GM23248 (cell line): ENCODE data around the gene CYGB. TPM values are rescaled to one million over a fixed set of nuclear protein-coding genes. Genes with fewer than 3 reads are reported as not detected.

Source experiments
- DNase-seq: peaks from one replicate; pipeline ENCODE4 v3.0.0-alpha.2; 2015
- H2AFZ ChIP-seq: fragments of 200-600 bp; sonication (generic); 2 replicates; pipeline ENCODE4 v1.6.1; 2016; ENCODE audit warnings: antibody characterized with exemption
- H3F3A ChIP-seq: fragments of 200-600 bp; sonication (generic); 2 replicates; pipeline ENCODE4 v1.6.1; 2016; ENCODE audit warnings: mild to moderate bottlenecking, antibody characterized with exemption, mixed run types; ENCODE audit not compliant: insufficient read depth
- H3K27ac ChIP-seq: fragments of 200-600 bp; sonication (generic); 2 replicates; pipeline ENCODE4 v1.5.1; 2016; ENCODE audit warnings: mild to moderate bottlenecking
- H3K27me3 ChIP-seq: fragments of 200-600 bp; sonication (generic); replicated peaks from 2 replicates; pipeline ENCODE4 v1.6.1; 2016; ENCODE audit warnings: mild to moderate bottlenecking; ENCODE audit not compliant: insufficient read depth
- H3K36me3 ChIP-seq: fragments of 200-600 bp; sonication (generic); 2 replicates; pipeline ENCODE4 v1.6.1; 2016; ENCODE audit warnings: low read depth, mild to moderate bottlenecking
- H3K4me1 ChIP-seq: fragments of 200-600 bp; sonication (generic); 2 replicates; pipeline ENCODE4 v1.6.1; 2016; ENCODE audit warnings: mild to moderate bottlenecking; ENCODE audit not compliant: insufficient read depth
- H3K4me2 ChIP-seq: fragments of 200-600 bp; sonication (generic); one replicate; pipeline ENCODE4 v1.6.1; 2016; ENCODE audit warnings: mild to moderate bottlenecking; ENCODE audit not compliant: unreplicated experiment
- H3K4me3 ChIP-seq: fragments of 200-600 bp; sonication (generic); 2 replicates; pipeline ENCODE4 v1.5.1; 2016; ENCODE audit warnings: mild to moderate bottlenecking
- H3K79me2 ChIP-seq: fragments of 200-600 bp; sonication (generic); 2 replicates; pipeline ENCODE4 v1.6.1; 2016; ENCODE audit warnings: mild to moderate bottlenecking; ENCODE audit not compliant: insufficient read depth
- H3K9ac ChIP-seq: fragments of 200-600 bp; sonication (generic); 2 replicates; pipeline ENCODE4 v1.6.1; 2016; ENCODE audit warnings: mild to moderate bottlenecking
- H3K9me2 ChIP-seq: fragments of 200-600 bp; sonication (generic); 2 replicates; pipeline ENCODE4 v1.6.1; 2016; ENCODE audit warnings: mixed run types, mild to moderate bottlenecking, moderate library complexity; ENCODE audit not compliant: insufficient read depth
- H3K9me3 ChIP-seq: fragments of 200-600 bp; sonication (generic); one replicate; pipeline ENCODE4 v1.6.1; 2017; ENCODE audit warnings: low read depth
- H4K20me1 ChIP-seq: fragments of 200-600 bp; sonication (generic); 2 replicates; pipeline ENCODE4 v1.6.0; 2016; ENCODE audit not compliant: insufficient read depth
- EZH2 ChIP-seq: fragments of 200-600 bp; sonication (generic); IDR thresholded peaks from 2 replicates; pipeline ENCODE4 v1.6.1; 2018; ENCODE audit warnings: antibody characterized with exemption, mild to moderate bottlenecking; ENCODE audit not compliant: insufficient read depth, poor library complexity, severe bottlenecking
- EZH2phosphoT487 ChIP-seq: fragments of 200-600 bp; sonication (generic); IDR thresholded peaks from 2 replicates; pipeline ENCODE4 v1.6.1; 2018; ENCODE audit warnings: antibody characterized with exemption, moderate library complexity, mild to moderate bottlenecking, low read depth; ENCODE audit not compliant: insufficient read depth
- WGBS, 2 experiments: methylation state at CpG; one replicate each; pipeline ENCODE4 v1.1.6; 2015 to 2017; ENCODE audit warnings: low lambda C conversion rate in 2 of 2, low coverage in 1 of 2; ENCODE audit errors: missing lambda C conversion rate in 2 of 2; 5-methylcytosine and 5-hydroxymethylcytosine counted together
- in situ Hi-C: fragments of 300-500 bp; cut with MboI; formaldehyde crosslinking; loops from 2 replicates; pipeline ENCODE4 v1.15.0; 2020
- polyA plus RNA-seq: library from polyadenylated mRNA; unstranded; fragments of >200 nt; fragmentation: Nextera tagmentation; extraction: Ambion mirVana; gene quantifications from 2 replicates; pipeline ENCODE4 v1.2.1, GENCODE V29; 2016
- total RNA-seq: library from RNA; depleted of rRNA; stranded (reverse); fragments of >200 nt; shearing (Covaris generic); gene quantifications from 2 replicates; pipeline ENCODE4 v1.2.3, GENCODE V29; 2014

Gene CYGB
- total and polyA plus RNA-seq, 2 experiments from 2014 or later, result 1.1 to 8.3 TPM

GRCh38 chr17:76495663-76496400 is 41.7 kb downstream of the CYGB start:
- H3K27ac ChIP-seq, result no peak overlapping the region
- no peak overlapping the region for H3K9ac ChIP-seq
- peaks cover 5% of the 10 kb centered on the region for H3K79me2 ChIP-seq
- H3K36me3 ChIP-seq, result no peaks in the 10 kb centered on the region
- peaks cover 18% of the 10 kb centered on the region for H3K4me1 ChIP-seq
- TF ChIP-seq EZH2, result no peak
- TF ChIP-seq EZH2phosphoT487, result no peak
- in situ Hi-C loops, result loop anchor here (25.0 kb wide), 1 partner anchor 91 kb away; the partner anchor contains the start of gene ST6GALNAC2
- no peaks in the 10 kb centered on the region for H3K27me3 ChIP-seq
- H2AFZ ChIP-seq, result no peak overlapping the region
- H3F3A ChIP-seq, result peaks cover 6% of the 10 kb centered on the region; the same call in 1 of the 2 replicates
- H3K4me2 ChIP-seq, result no peak overlapping the region
- H3K9me2 ChIP-seq, result no peaks in the 10 kb centered on the region
- no peaks in the 10 kb centered on the region for H3K9me3 ChIP-seq
- H4K20me1 ChIP-seq, result no peaks in the 10 kb centered on the region
- no peak overlapping the region for H3K4me3 ChIP-seq
- DNase-seq, result no peak
- WGBS, 2 experiments, result 83 to 86% methylated on average over 16 of the region's 16 CpGs

- peak overlapping the region; percentile 30; the same call in 1 of the 2 replicates for H3K9ac ChIP-seq
- no peak for DNase-seq
These were observed 43.9 kb downstream of the CYGB start for GRCh38 chr17:76493505-76494167.

GRCh38 chr17:76492989-76493501 is 44.5 kb downstream of the CYGB start:
- Histone ChIP-seq H2AFZ (no peak overlapping the region), H4K20me1 (no peaks in the 10 kb centered on the region), H3F3A (no peaks in the 10 kb centered on the region), H3K9ac (peak overlapping the region; percentile 30), H3K79me2 (peaks cover 5% of the 10 kb centered on the region), H3K36me3 (no peaks in the 10 kb centered on the region), H3K9me2 (no peaks in the 10 kb centered on the region), H3K27ac (peak overlapping the region; percentile 12; the same call in 1 of the 2 replicates), H3K4me1 (peaks cover 8% of the 10 kb centered on the region; the same call in 1 of the 2 replicates), H3K4me2 (no peak overlapping the region), H3K9me3 (no peaks in the 10 kb centered on the region), H3K27me3 (no peaks in the 10 kb centered on the region), H3K4me3 (no peak overlapping the region)
- DNase-seq, result peak; percentile 76
- TF ChIP-seq EZH2 (no peak), EZH2phosphoT487 (no peak)
- WGBS, 2 experiments, result 65 to 67% methylated on average over 14 to 15 of the region's 15 CpGs
- in situ Hi-C loops, result loop anchor here (25.0 kb wide), 1 partner anchor 94 kb away; the partner anchor contains the start of gene ST6GALNAC2

More at GRCh38 chr17:76493505-76494167, 43.9 kb downstream of the CYGB start:
- no peak for TF ChIP-seq EZH2
- no peak for TF ChIP-seq EZH2phosphoT487
- H2AFZ ChIP-seq, result no peak overlapping the region
- no peaks in the 10 kb centered on the region for H3F3A ChIP-seq
- H3K4me2 ChIP-seq, result no peak overlapping the region
- H3K4me1 ChIP-seq, result peaks cover 13% of the 10 kb centered on the region
- H3K9me3 ChIP-seq, result no peaks in the 10 kb centered on the region
- no peak overlapping the region for H3K4me3 ChIP-seq
- peaks cover 5% of the 10 kb centered on the region for H3K79me2 ChIP-seq
- WGBS, 2 experiments, result 82 to 85% methylated on average over 20 to 21 of the region's 21 CpGs
- H4K20me1 ChIP-seq, result no peaks in the 10 kb centered on the region
- 0 out of 2 replicates have a peak overlapping the region, but pooled peaks have one; percentile 12 for H3K27ac ChIP-seq
- in situ Hi-C loops, result loop anchor here (25.0 kb wide), 1 partner anchor 94 kb away; the partner anchor contains the start of gene ST6GALNAC2
- H3K9me2 ChIP-seq, result no peaks in the 10 kb centered on the region
- H3K27me3 ChIP-seq, result no peaks in the 10 kb centered on the region
- H3K36me3 ChIP-seq, result no peaks in the 10 kb centered on the region
